ENCODE data around the gene MUC22.
A peak's percentile ranks its signal among the peaks of the same experiment; 100 is the strongest.
"Not testable (repeated sequence)": the region's sequence is repeated elsewhere in the genome, so short reads cannot be mapped to it uniquely, and the experiment has no call there.

MUC22 gene

DNA sequence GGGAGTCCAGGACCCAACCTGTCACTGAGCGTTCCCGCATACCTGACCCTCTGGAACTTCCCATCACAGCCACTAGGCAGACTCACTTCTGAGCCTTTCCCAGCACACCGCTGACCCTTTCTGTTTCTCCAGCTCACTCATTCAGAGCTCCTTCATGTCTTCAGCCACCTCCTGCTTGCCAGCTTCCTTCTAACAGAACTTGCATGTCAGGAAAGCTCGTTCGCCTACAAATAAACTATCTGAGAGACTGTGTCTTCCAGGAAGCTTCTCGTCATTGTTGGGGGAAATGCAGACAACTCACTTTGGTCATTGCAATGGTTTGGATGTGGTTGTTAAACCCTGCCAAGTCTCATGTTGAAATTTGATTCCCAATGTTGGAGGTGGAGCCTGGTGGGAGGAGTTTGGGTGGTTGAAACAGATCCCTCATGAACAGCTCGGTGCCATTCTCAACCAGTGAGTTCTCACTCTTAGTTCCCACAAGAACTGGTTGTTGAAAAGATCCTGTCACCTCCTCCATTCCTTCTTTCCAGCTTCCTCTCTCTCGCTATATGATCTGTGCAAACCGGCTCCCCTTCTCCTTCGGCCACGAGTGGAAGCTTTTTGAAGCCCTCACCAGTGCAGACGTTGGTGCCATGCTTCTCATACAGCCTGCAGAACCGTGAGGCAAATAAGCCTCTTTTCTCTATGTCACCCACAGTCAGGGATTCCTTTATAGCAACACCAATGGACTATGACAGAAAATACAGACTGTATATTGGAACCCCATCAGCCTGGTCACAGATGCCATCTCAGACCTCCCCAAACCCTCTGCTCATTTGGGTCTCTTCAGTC is 28.1 kb upstream of the MUC22 start:
- TF ChIP-seq JUND (IDR thresholded peaks at IDR 0.05; ENCODE audit: low read depth), result no peak
- in situ Hi-C loops (cut with HindIII; ENCODE audit: low pct_unique_long_range_greater_than_20kb, low sequenced_read_pairs), result no loop called here
- peak; percentile 62 to 87 for DNase-seq (ENCODE audit: low read depth in 1 of 2, low spot score in 1 of 2)

DNA sequence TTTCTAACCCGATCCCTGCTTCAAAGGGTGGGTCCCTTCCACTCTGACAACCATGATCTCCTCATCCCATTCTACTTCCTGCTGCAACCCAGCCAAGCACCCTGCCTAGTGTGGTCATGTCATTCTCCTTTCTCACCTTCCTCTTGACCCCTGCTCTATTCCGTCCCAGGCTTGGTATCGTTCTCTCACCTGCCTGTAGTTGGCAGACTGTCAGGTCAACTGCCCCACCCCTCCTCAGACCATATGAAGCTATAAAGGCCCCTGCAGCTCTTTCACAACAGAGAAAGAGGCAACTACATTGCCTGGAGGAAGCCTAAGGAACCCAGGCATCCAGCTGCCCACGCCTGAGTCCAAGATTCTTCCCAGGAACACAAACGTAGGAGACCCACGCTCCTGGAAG is 26.8 kb upstream of the MUC22 start, which contains the start of gene MUC21:
MUC21 (plus strand) TSS at position 280 of the 400 bp plus-strand sequence. CDS start 241 bp downstream, outside the sequence.
- in situ Hi-C loops (cut with HindIII; ENCODE audit: low pct_unique_long_range_greater_than_20kb, low sequenced_read_pairs), result no loop called here
- TF ChIP-seq JUND (IDR thresholded peaks at IDR 0.05; ENCODE audit: low read depth), result no peak
- no peak for DNase-seq (ENCODE audit: low read depth in 1 of 2, low spot score in 1 of 2)

DNA sequence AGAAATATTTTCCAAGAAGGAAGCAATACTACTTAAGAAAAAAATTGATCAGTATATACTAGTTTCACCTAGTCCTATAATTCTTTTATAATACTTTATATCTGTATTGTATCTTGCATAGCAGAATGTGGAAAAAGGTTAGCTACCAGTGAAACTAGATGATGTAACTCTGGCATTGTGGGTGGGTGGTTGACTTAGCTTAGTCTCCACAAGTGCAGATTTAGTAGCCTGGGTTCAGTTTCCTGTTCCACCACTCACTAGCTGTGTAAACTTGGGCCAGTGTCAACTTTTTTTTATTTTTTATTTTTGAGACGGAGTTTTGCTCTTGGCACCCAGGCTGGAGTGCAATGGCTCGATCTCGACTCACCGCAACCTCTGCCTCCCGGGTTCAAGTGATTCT is 24.8 kb upstream of the MUC22 start:
- no peak for DNase-seq (ENCODE audit: low read depth in 1 of 2, low spot score in 1 of 2)
- in situ Hi-C loops (cut with HindIII; ENCODE audit: low pct_unique_long_range_greater_than_20kb, low sequenced_read_pairs), result no loop called here
- TF ChIP-seq JUND (IDR thresholded peaks at IDR 0.05; ENCODE audit: low read depth), result no peak

DNA sequence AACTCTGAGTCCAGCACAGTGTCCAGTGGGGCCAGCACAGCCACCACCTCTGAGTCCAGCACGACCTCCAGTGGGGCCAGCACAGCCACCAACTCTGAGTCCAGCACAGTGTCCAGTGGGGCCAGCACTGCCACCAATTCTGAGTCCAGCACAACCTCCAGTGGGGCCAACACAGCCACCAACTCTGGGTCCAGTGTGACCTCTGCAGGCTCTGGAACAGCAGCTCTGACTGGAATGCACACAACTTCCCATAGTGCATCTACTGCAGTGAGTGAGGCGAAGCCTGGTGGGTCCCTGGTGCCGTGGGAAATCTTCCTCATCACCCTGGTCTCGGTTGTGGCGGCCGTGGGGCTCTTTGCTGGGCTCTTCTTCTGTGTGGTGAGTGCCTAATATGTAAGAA is 23.0 kb upstream of the MUC22 start:
- TF ChIP-seq JUND (IDR thresholded peaks at IDR 0.05; ENCODE audit: low read depth), result no peak
- DNase-seq (ENCODE audit: low read depth in 1 of 2, low spot score in 1 of 2), result no peak
- in situ Hi-C loops (cut with HindIII; ENCODE audit: low pct_unique_long_range_greater_than_20kb, low sequenced_read_pairs), result no loop called here

DNA sequence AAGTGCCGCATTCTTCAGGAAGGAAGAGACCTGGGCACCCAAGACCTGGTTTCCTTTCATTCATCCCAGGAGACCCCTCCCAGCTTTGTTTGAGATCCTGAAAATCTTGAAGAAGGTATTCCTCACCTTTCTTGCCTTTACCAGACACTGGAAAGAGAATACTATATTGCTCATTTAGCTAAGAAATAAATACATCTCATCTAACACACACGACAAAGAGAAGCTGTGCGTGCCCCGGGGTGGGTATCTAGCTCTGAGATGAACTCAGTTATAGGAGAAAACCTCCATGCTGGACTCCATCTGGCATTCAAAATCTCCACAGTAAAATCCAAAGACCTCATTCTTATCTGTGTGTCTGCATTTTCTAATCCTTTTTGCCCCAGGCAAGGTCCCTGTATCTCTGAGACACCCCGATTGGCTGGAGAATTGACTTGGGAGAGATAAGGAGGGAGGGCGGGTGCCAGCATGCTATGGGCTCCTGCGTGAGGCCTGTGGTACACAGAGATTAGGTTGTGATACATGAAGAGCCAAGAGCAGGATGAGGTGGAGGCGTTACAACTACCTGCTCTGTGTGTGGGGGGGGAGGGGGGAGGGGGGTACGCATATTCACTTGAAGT is 22.0 kb upstream of the MUC22 start:
- in situ Hi-C loops (cut with HindIII; ENCODE audit: low pct_unique_long_range_greater_than_20kb, low sequenced_read_pairs), result no loop called here
- no peak for TF ChIP-seq JUND (IDR thresholded peaks at IDR 0.05; ENCODE audit: low read depth)
- no peak for DNase-seq (ENCODE audit: low read depth in 1 of 2, low spot score in 1 of 2)

DNA sequence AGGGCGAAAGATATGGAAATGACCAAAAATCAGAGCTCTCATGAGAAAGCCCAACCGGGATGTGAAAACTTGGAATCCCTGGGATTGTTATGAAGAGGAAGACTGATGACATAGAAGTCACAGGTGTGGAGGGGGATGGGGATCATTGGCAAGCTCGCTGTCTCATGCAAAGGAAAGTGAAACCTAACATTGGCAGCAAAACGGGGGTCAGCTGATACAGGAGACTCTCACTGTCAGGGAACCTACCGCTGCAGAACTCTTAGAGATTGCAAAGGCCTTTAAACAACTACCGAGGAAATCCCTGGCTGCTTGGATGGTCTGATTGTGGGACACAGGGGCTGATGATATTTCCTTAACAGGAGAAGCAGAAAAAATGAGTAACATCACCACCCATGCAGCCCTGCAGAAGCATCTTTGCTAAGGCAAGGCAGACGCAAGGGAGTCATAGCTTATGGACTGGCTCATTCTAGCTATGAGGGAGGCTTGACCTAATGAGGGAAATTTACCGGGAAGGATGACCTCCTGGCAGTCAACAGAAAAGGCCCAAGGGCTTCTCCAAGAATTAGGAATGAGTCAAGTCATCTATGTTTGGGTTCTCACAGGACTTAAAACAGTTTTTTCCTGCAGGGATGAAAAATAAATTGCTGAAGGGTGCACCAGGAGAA is 19.7 kb upstream of the MUC22 start:
- no peak for DNase-seq (ENCODE audit: low read depth in 1 of 2, low spot score in 1 of 2)
- TF ChIP-seq JUND (IDR thresholded peaks at IDR 0.05; ENCODE audit: low read depth), result no peak
- in situ Hi-C loops (cut with HindIII; ENCODE audit: low pct_unique_long_range_greater_than_20kb, low sequenced_read_pairs), result no loop called here

DNA sequence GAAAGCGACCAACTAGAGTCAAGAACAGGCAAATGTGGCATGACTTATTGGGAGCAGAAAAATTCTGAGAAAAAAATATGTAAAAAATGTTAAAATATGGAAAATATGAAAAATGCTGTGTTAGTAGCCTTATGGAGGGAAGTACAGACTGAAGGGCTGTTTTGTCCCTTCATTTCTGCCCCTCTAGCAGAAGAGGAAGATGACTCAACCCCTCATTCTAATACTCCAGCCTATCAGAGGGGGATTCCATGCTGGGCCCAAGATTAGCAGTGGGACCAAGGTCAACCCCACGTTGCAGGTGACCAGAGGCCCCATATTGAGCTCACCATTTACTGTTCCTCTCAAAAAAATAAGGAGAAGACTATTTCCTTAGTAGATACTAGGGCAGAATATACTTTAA is 18.4 kb upstream of the MUC22 start:
- TF ChIP-seq JUND (IDR thresholded peaks at IDR 0.05; ENCODE audit: low read depth), result no peak
- no peak for DNase-seq (ENCODE audit: low read depth in 1 of 2, low spot score in 1 of 2)
- in situ Hi-C loops (cut with HindIII; ENCODE audit: low pct_unique_long_range_greater_than_20kb, low sequenced_read_pairs), result no loop called here

DNA sequence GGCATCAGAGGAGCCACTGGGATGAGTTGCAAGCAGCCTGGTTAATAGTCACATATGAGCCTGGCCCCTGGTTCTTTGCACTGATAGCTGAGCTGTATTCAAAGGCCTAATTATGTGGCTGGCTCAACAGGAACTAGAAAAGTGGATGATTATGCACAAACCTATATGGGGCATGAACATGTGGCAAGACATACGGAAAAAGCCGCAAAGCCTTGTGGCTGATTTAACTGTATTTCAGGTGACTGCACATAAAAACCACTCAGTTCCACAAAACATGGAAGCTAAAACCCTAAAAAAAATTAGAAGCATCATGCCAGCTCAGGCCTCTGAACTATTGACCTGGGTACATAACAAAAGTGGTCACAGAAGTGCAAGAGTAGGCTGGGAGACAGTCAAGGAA is 13.0 kb upstream of the MUC22 start:
- in situ Hi-C loops (cut with HindIII; ENCODE audit: low pct_unique_long_range_greater_than_20kb, low sequenced_read_pairs), result no loop called here
- TF ChIP-seq JUND (IDR thresholded peaks at IDR 0.05; ENCODE audit: low read depth), result no peak
- no peak for DNase-seq (ENCODE audit: low read depth in 1 of 2, low spot score in 1 of 2)

DNA sequence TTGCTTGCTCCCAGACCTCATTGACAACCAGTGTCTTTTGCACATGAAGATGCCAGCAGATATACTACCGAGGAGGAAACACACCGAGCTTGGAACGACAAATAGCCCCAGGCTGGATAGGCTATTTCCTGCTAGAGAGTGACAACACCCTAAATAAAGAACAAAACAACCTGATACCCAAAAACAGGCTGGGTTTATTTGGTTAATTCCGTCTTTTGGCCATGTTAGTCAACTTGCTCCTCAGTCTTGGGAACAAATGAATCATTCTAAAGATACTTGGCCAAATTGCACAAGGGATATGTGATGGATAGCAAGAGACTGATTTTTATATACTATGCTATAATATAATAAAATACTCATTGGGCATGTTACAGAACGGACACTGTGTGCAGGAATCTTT is 11.5 kb upstream of the MUC22 start:
- peak; percentile 39 to 86 for DNase-seq (ENCODE audit: low read depth in 1 of 2, low spot score in 1 of 2)
- in situ Hi-C loops (cut with HindIII; ENCODE audit: low pct_unique_long_range_greater_than_20kb, low sequenced_read_pairs), result no loop called here
- no peak for TF ChIP-seq JUND (IDR thresholded peaks at IDR 0.05; ENCODE audit: low read depth)

DNA sequence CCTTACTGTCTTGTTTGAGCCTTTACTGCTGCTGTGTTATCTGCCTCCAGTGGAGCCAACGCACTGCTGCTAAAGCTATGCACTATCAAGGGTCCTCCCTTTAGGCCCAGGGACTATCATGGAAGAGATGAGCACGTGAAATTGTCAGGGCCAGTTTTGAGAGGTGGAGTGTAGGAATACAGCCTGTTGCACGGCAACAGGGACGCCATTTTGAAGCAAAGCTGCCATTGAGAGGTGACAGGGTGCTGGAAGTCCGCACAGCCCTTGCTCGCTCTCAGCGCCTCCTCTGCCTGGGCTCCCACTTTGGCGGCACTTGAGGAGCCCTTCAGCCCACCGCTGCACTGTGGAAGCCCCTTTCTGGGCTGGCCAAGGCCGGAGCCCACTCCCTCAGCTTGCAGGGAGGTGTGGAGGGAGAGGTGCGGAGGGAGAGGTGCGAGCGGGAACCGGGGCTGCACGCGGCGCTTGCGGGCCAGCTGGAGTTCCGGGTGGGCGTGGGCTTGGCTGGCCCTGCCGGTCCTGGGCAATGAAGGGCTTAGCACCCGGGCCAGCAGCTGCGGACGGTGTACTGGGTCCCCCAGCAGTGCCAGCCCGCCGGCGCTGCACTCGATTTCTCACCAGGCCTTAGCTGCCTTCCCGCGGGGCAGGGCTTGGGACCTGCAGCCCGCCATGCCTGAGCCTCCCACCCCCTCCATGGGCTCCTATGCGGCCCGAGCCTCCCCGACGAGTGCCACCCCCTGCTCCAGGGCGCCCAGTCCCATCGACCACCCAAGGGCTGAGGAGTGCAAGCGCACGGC is 10.0 kb upstream of the MUC22 start:
- DNase-seq (ENCODE audit: low read depth in 1 of 2, low spot score in 1 of 2); in situ Hi-C loops (cut with HindIII; ENCODE audit: low pct_unique_long_range_greater_than_20kb, low sequenced_read_pairs): not testable (repeated sequence)

DNA sequence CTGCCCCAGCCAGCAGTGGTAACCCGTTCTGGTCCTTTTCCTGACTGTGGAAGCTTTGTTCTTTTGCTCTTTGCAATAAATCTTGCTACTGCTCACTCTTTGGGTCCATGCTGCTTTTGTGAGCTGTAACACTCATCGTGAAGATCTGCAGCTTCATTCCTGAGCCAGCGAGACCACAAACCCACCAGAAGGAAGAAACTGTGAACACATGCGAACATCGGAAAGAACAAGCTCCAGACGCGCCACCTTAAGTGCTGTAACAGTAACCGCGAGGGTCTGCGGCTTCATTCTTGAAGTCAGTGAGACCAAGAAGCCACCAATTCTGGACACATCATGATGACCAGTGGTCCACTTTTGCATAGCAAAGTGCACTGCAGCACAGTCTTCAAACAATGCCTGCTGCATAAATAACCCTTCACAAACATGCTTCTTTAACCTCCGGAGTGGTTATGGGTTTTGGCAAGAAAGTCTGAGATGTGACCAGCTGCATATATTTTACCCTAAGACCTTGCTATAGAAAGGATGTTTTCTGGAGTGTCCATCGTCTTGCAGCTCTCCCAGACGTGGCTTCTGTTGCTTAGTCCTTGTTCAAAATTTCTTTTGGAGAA is 8.9 kb upstream of the MUC22 start:
- DNase-seq (ENCODE audit: low read depth in 1 of 2, low spot score in 1 of 2), result no peak
- TF ChIP-seq JUND (IDR thresholded peaks at IDR 0.05; ENCODE audit: low read depth), result no peak
- in situ Hi-C loops (cut with HindIII; ENCODE audit: low pct_unique_long_range_greater_than_20kb, low sequenced_read_pairs), result no loop called here

DNA sequence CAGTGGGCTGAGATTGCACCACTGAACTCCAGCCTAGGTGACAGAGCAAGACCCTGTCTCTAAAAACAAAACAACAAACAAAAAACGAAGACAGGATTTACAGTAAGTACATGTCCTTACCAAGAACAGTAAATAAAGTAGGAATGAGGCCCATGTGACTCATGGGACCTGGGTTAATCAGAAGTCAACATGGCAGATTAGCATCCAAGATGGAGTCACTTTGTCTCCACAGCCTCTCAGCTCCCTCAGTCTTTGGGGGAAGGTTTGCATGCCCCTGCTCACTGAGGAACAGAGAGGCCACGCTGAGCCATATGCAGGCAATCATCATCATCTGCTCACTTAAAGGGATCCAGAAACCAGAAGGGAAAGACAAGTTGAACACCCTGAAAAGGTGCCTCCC is 7.8 kb upstream of the MUC22 start:
- no peak for TF ChIP-seq JUND (IDR thresholded peaks at IDR 0.05; ENCODE audit: low read depth)
- in situ Hi-C loops (cut with HindIII; ENCODE audit: low pct_unique_long_range_greater_than_20kb, low sequenced_read_pairs), result no loop called here
- no peak for DNase-seq (ENCODE audit: low read depth in 1 of 2, low spot score in 1 of 2)

Data from T47D (cell line).